ENCODE data around the gene NR2F2.
"Not testable (repeated sequence)": the region's sequence is repeated elsewhere in the genome, so short reads cannot be mapped to it uniquely, and the experiment has no call there.

Gene NR2F2

DNA sequence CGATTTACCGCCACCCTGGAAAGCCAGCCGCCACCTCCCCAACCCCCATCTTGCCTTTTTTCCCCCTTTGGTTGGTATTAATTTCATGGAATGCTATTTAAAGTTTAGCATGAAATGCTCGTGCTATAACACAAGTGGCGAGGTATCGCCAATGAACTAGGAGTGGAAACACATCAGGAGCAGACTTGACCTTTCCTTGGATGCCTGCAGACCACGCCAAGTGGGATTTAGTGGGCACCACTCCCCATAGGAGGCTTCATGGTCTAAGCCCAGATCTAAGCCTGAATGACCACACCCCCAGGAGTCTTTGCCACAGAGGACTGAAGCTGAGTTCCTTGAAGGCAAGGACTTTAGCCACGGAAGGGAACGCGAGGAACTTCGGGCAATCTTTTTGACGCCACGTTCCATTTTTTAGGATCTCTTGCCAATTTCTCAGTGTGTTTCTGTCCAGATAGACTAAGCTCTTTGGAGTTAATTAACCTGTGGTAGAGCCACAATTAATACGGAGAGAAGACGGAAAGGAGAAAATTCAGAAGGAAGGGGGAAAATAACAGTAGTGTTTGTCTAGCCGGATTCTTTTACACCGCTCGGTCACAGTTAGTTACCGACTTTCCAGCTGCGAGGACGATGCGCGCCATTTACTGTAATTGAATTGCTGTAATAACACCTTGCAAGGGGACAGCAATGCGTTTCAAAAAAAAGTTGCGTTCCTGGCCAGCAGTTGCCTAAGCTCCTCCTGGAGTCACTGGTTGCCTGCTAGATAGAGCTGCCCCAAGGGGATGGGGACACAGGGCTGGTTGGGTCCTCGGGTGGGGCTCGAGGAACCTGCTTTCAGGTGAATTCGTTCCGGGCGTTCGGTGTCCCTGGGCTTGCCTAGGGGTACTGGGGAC, 37.1 kb downstream of the NR2F2 start:
- DNase-seq (ENCODE audit: low spot score), result no peak

DNA sequence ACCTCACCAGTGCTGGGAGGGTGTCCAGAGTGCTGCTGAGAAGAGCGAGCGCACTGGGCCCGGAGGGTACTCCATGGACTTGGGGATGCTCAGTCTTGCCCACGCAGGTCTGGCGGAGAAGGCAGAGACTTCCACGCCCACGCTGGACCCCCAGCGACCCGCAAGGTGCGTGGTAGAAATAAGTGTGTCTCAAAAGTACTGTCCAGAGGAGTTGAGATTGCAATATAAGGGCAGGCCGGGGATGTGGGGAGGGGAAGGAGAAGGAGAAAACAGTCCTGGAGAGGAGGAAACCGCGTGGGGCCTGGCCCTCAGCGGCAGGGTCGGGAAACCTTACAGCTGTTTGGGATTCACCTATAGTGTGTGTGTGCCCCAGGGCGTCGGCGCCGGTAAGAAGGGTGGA, 38.9 kb downstream of the NR2F2 start:
- DNase-seq (ENCODE audit: low spot score), result no peak

DNA sequence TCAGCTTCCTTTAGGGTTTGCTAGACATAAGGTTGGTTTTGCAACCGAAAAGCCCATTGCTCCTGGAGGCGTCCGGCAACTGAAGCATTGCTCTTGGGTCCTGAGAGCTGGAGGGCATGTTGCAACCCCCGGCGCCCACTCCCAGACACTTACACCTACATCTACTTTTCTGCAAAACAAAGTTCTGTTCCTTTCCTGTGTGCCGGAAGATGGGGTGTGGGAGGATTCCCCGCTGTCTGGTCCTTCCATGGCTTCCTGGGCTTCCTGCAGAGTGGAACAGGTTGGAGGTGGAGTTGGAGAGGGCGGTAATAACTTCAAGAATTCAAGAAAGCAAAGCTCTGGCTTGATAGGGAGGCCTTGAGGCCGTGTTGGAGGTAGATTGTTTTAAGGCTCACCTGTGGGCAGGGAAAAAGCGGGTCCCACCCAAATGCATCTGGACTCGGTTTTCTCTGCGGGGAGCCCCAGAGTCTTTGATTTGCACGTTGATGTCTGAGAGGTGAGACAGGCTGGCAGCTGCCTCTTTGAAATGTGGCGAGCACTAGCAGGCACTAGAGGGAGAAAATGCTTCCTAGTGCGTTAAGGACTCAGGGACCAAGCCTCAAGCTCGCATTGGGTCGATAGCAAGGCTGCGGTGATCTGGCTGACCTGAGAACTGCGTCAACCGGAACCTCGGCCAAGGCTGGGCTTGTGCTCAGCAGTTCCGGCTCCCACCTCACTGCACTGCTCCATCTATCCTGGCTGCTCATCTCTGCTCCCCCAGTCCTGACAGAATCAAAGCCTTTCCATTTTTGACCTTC, 39.5 kb downstream of the NR2F2 start:
- no peak for DNase-seq (ENCODE audit: low spot score)

DNA sequence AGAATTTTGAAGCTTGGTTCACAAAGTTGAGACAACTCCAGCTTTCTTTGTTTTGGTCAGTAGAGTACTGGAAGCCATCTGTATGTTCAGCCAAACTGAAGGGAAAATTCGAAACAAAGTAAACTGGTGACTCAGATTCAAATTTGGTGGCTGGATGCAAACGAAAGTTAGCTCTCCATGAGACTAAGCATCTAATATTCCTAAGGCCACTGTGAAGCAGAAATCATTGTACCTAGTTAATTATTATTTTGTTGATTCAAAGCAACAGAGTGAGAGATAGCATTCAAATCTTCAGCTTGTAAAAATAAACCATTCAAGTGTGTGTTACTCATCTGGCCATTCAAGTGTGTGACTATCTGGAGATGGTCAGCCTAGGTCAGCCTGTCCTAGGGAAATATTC, 42.1 kb downstream of the NR2F2 start:
- no peak for DNase-seq (ENCODE audit: low spot score)

DNA sequence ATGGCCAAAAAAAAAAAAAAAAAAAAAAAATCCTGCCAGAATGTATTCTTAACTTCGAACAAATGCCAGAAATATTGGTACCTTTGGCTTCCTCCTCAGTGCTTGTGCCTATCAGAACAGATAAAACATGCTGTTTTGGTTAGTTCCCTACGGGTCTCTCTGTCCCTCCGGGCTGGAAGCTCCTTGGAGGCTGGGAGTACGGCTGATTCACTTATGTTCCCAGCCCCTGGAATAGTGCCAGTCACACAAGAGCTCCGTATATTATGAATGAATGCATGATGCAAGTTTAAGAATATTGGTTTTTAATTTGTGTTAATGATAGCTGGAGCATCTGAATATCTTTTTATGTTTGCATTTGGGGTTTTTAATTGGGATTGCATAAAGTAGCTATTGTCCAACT, 44.0 kb downstream of the NR2F2 start:
- DNase-seq (ENCODE audit: low spot score), result no peak

DNA sequence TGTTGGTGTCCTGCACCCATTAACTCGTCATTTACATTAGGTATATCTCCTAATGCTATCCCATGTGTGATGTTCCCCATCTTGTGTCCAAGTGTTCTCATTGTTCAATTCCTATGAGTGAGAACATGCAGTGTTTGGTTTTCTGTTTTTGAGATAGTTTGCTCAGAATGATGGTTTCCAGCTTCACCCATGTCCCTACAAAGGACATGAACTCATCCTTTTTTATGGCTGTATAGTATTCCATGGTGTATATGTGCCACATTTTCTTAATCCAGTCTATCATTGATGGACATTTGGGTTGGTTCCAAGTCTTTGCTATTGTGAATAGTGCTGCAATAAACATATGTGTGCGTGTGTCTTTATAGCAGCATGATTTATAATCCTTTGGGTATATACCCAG, 49.1 kb downstream of the NR2F2 start:
- DNase-seq (ENCODE audit: low spot score), result not testable (repeated sequence)

DNA sequence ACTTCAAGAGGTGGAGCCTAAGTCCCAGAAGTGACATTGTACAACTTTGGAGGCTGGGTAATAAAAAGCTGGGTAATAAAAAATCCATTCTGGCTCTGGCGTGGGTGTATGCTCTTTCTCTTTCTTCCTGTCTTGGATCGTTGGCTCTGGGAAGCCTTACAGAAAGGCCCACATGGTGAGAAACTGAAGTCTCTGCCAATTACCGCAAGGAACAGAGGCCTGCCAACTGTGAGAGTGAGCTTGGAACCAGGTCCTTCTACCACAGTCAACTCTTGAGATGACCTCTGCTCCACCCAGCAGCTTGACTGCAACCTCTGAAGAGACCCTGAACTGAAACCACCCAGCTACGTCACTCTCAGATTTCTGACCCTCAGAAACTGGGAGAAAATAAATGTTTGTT, 51.0 kb downstream of the NR2F2 start:
- DNase-seq (ENCODE audit: low spot score), result no peak

DNA sequence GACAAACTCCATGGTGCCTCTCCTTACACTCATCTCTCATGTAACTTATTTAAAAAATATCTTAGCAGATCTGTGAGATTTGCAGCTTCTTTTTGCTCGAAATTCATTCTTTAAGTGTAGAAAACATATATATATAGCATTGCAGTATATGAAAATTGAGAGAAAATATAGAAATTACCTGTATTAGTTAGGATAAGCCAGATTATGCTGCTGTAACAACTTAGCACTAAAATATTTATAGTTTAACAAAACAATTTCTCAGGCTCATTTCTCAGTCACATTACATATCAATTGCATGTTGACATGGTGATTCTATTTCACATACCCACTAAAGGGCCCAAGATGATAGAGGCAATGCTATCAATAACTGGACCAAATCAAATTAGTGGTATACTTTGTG, 54.7 kb downstream of the NR2F2 start:
- DNase-seq (ENCODE audit: low spot score), result no peak

DNA sequence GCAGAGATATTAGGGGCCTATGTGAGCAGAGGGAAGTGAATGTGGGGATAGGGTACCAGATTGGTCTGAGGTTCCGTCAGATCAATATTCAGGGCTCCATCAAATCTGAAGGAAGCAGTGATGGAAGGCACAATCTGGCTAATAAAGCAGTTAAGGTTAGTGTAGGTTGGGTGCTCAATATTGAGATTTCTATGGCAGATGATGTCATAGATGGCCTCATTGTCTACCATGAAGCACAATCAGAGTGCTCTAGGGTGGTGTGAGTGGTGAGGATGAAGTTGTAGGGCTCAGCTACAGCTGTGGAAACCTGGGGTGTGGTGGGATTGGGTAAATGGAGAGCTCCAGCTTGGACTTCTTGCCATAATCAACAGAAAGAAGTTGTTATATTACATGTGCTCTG, 58.2 kb downstream of the NR2F2 start:
- DNase-seq (ENCODE audit: low spot score), result no peak

All from RKO (cell line).